NAMALWA (cell line): ENCODE data around the gene TAB2.
"Not testable (repeated sequence)": the region's sequence is repeated elsewhere in the genome, so short reads cannot be mapped to it uniquely, and the experiment has no call there.

Experiments used
- DNase-seq: peaks from one replicate; pipeline ENCODE4 v3.0.0-alpha.2; 2015; ENCODE audit warnings: low spot score

TAB2 gene

DNA sequence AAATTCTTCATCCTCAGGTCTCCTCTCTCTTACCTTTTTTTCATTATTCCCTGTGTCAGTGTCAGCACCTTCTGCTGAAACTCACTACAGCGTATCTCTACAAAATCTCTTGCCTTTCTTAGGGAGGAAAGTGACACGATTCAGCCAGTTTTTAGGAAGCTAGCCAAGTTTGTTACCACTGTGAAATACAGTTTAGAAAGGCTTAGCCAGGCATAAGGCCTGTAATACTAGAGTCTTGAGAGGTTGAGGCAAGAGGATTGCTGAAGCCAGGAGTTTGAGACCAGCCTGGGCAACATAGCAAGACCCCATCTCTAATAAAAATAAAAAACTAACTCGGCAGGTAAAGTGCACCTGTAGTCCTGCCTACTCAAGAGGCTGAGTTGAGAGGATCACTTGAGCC, 16.7 kb downstream of the TAB2 start:
- no peak for DNase-seq

DNA sequence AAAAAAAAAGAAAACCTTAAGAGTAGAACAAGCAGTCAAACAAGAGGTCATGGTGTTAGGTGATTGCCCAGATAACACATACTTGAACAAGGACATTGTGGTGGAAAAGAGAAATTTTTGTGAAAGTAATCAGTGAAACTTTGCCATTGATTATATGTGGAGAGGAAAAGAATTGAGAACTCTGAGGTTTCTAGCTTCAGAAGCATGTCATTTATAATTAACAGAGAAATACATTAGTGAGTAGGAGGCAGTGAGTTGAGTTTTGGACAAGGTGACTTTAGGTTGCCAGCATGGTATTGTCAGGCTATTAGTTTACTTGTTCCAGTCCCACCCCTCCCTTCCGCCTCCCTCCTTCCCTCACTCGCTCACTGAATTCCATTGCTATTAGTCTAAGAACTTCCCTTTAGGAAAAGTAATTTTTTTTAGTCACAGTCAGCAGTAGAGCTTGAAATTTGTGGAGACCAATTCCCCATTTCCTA, 17.2 kb downstream of the TAB2 start:
- no peak for DNase-seq

DNA sequence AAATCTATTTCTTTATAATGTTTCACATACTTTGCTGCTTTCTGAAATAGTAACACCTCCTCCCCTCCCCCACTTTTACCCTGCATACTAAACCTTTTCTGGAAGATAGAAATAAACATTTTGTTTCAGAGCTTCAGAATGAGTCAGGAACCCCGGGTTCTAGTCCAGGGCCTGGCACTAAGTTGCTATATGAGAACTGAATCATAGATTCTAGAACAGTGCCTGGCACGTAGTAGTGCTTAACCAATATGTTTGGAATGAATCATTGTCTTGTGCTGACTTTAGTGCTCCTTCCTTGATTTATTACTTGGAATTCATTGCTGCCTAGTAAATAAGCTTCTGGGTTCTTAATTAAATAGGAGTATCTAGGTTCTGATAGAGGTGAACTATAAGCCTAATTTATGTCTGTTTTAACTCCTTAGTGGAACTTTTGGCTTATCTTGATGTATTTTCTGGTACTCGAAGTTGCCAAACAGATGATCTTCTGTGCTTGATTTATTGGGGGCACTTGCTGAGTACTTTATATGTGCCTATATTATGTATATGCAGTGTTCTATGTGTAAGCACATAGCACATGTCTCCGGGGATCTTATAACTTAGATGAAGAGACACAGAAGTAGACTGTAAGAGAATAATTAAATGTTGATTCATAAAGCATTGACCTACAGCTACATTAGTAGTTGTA, 18.6 kb downstream of the TAB2 start:
- DNase-seq: no peak

DNA sequence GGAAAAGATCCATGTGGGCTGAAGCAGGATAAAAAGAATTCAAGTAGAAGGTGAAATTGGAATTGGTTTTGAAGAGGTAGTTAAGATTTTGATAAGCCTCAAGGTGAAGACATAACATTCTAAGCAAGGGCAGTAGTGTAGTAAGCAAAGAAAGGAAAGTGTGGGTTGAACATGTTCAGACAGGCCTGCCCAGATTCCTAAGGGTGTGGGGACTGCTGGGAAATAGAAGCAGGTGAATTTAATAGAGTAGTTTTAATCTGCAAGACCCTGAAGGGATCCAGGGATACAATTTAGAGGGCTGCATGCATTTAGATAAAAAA, 19.1 kb downstream of the TAB2 start:
- DNase-seq: no peak

DNA sequence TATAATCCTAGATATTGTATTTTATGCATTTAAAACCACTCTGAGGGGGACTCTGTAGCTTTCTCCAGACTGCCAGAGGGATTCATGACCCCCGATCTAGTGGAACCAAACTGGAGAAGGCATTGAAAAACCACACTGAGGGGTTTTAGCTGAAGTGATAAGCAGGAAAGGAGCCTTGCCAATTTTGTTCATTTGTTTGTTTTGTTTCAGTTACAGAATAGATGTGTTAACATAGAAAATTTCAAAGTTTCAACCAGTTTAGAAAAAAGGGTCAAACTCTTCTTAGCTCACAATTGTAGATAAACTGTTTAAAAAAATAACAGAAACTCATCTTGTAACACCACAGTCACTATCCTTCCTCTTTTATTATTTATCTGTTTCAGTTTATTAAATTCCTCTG, 19.8 kb downstream of the TAB2 start:
- DNase-seq: no peak

DNA sequence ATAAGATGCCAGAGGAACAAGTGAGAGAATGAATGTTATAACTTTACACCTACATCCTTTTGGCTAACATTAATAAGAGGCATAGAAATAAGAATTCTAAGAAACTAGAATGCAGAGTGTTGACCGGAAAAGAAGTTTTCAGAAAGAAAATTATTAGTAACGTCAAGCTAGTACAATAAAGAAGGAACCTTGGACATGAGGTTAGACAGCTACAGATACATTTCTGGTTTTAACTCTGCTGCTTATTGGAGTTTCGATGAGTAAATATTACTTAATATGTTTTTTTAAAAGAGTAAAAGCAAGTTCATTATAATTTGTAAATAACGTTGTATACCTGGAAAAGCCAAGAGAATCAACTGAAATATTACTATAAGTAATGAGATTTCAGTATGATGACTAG, 22.7 kb downstream of the TAB2 start:
- DNase-seq: no peak

DNA sequence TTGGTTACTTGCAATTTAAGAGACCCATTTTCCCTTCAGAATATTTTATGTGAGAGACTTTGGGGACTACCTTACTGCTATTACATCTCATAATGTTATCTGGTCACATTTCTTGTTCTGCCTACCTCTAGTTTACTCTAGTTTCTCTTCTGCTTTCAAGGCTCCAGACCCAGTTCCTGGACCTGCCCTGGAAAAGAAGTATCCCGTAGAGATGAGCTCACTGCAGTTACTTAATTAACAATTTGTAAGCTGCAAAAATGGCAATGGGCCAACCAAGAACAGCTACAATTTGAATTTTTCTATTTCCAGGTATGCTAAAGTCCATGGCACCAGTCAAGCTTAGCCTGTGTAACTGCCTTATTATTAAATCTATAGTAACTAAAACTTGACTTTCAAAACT, 25.0 kb downstream of the TAB2 start:
- peak; percentile 26 for DNase-seq

DNA sequence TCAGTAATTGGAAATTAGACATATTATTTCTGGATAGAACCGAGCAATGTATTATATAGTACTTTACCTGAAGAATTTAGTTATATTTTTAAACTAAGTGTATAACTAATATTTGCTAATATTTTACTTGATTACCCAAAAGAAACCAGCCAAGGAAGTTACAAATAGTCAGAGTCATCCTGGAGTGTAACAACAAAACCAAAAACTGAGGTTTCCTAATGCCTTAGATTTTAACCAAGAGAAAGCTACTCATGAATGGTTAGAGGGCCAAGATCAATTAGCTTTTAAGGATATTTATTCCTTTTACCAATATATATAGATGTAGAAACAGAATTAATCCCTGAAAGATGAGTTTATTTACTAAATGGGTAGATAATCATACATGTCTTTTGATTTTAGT, 26.0 kb downstream of the TAB2 start:
- no peak for DNase-seq

DNA sequence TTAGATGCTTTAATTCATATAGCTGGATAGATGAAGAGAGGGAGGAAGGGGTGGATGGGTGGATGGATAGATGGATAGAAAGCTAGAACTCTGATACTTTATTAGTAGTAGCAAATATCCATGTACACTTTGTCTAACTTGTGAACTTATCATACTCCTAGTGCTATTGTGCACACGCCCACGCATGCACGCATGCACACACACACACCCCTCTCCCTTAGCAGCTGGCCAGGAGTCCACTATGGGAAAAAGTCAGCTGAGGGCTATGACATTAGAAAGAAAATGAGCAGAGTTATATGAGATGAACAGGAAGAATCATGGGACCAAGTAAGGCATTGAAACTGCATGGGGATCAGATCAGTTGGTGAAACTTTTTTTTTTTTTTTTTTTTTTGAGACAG, 28.6 kb downstream of the TAB2 start:
- DNase-seq: no peak

DNA sequence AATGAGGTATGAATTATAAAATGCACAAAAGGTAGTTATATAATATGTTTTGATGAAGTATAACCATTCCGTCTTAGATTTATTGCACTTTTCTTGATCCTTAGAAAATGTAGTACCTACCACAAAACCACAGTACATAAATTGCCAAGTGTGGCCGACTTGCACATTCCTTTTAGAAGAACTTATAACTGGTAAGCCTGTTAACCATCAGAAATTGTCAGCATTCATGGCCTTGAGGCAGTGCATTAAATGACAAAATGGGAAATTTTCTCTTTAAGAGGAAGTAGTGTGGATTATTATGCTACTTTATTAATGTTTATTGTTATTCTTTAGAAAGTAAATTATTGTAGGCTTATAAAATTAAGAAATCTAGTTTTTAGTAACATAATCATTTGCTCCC, 29.6 kb downstream of the TAB2 start:
- DNase-seq: no peak

DNA sequence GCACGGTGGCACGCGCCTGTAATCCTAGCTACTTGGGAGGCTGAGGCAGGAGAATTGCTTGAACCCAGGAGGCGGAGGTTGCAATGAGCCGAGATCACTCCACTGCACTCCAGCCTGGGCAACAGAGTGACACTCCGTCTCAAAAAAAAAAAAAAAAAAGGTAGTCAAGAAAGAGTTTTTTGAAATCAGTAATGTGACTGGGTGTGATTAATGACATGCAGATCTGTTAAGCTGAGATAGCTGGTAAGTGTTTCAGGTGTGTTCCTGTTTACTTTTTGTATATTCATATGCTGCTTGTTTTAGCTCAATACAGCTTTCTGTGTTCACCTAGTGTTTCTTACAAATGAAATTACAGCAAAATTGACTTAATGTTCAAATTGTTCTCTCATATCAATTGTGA, 31.8 kb downstream of the TAB2 start:
- not testable (repeated sequence) for DNase-seq

DNA sequence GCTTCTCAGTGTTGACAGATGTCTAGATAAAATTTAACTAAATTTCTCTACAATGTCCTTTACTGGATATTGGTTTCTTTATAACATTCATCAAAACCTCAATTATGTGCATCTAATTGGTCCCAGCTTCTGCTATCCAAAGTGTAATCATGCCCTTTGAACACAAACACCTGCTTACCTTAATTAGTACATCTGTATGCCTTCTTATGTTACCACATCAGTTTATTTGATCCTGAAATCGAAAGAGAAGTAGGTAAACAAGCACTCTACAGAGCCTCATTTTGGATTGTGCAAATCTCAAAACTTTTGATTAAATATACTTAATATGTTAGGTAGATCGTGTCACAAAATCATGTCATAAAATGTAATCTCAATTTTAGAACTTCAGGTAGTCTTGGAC, 36.5 kb downstream of the TAB2 start:
- DNase-seq: no peak

DNA sequence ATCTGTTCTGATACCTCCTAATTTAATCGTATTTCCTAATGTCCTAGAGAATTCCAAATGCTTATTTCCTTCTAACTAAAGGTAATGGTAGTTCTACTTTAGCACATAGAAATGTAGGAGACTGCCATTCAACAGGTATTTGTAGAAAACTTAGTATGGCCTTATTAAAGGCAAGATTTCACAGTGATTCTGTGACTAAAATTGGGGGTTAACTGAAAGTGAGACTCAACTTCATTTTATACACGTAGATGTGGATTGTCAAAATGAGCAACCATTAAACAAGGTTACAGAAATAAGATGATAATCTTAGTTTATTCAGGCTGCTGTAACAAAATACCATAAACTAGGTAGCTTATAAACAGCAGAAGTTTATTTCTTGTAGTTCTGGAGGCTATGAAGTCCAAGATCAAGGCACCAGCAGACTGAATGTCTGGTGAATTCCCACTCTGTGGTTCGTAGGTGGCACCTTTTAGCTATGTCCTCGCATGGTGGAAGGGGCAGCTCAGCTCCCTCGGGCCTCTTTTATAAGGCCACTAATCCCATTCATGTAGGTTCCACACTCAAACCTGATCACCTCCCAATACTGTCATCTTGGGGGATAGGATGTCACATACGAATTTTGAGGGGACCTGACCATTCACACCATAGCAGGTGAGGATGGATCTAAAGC, 38.7 kb downstream of the TAB2 start:
- no peak for DNase-seq

DNA sequence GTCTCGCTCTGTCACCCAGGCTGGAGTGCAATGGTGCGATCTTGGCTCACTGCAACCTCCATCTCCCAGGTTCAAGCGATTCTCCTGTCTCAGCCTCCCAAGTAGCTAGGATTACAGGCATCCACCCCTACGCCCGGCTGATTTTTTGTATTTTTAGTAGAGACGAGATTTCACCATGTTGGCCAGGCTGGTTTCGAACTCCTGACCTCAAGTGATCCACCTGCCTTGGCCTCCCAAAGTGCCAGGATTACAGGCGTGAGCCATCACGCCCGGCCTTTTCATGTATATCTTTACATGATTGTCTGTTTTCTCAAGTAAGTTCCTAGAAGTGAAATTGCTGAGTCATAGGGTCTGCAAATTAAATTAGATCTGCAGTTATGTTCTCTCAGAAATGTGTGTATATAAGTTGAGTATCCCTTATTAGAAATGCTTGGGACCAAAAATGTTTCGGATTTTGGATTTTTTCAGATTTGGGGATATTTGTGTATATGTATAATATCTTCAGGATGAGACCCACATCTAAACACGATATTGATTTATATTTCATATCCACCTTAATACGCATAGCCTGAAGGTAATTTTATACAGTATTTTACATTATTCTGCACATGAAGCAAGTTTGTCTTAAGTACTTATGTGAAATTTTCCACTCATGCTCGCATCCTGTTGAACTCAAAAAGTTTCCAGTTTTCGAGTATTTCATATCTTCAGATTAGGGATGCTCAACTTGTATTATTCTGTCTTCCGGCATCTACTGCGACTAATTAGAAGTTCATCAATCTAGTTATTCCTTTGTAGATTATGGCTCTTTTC, 40.4 kb downstream of the TAB2 start:
- DNase-seq: no peak

DNA sequence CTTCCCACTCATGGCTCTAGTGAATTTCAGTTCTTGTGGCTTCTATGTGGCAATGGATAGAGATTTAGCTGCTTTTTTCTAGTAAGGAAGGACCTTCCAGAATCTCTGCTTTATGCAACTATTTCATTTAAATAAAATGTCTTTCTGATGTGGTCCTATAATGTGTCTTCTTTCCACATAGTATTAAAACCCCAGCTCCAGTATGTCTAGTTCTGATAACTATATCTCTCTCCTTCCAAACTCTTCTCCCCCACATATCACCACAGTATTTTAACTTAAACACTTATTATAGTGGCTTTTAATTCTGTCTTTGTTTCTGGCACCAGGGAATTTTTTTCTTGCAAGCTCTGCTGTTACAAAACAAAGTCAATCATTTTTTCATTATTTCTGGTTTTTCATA, 41.9 kb downstream of the TAB2 start:
- no peak for DNase-seq

DNA sequence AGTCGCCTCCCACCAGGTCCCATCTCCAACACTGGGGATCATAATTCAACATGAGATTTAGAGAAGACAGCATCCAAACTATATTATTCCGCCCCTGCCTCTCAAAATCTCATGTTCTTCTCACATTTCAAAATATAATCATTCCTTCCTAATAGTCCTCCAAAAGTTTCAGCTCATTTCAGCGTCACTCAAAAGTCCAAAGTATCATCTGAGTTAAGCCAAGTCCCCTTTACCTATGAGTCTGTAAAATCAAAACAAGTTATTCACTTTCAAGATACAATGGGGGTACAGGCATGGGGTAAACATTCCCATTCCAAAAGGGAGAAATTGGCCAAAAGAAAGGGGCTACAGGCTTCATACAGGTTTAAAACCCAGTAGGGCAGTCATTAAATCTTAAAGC, 43.0 kb downstream of the TAB2 start:
- no peak for DNase-seq

DNA sequence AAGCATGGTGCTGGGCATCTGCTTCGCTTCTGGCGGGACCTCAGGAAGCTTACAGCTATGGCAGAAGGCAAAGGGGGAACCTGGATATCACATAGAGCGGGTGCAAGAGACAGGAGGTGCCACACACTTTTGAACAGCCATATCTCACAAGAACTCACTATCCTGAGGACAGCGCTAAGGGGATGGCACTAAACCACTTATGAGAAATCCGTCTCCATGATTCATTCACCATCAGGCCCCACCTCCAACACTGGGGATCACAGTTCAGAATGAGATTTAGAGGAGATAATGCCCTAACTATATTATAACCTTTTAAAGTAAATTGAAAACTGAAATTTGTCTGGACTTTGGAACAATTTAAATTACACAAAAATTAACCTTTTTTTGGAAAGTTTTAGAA, 44.8 kb downstream of the TAB2 start:
- DNase-seq: no peak

DNA sequence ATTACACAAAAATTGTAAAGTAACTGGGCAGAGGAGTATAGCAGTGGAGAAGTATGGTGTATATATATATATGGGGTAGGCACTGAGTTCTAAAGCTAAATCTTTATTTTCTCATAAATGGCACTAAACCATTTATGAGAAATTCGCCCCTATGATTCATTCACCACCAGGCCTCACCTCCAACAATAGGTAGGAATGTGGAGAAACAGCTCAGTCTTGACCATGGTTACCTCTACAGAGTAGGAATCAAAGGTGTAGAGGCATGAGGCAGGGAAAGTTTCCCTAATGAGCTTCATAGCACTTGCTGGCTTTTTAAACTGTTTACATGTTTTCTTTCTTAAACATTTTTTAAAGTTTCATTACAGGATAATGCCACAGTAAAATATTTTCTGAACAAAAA, 45.6 kb downstream of the TAB2 start:
- DNase-seq: no peak

DNA sequence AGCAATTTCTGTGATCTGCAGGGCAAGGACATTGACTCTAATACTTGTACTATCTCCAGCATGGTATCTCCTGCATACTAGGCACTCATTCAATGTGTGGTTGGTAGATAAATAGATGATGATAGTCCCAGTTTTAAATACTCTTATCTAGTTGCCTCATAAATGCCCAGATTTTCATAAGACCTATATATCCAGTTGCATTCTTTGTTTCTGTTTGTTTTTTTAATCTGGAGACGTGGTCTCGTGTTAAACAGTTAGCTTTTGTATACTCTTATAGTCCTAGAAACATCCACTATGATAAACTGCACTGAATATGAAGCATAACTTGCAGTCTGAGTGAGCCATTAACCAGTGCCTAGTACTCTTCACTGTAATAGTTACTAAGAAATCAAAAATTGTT, 47.0 kb downstream of the TAB2 start:
- no peak for DNase-seq

DNA sequence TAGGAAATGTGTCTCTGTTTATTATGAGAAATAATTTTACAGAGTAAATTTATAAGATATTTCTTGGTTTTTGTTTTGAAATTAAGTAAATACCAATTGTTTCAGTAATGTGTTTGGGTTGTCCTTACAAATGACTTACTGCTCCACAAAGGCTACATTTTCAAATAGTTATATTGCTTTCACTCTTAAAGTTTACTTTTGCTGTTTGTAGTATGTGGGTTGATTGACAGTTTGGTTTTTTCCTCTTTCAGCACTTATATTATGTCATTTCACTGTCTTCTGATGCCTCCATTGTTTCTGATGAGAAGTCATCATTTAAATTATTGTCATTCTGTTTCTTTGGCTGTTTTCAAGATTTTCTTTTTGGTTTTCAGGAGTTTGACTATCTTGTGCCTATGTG, 47.7 kb downstream of the TAB2 start:
- DNase-seq: no peak

DNA sequence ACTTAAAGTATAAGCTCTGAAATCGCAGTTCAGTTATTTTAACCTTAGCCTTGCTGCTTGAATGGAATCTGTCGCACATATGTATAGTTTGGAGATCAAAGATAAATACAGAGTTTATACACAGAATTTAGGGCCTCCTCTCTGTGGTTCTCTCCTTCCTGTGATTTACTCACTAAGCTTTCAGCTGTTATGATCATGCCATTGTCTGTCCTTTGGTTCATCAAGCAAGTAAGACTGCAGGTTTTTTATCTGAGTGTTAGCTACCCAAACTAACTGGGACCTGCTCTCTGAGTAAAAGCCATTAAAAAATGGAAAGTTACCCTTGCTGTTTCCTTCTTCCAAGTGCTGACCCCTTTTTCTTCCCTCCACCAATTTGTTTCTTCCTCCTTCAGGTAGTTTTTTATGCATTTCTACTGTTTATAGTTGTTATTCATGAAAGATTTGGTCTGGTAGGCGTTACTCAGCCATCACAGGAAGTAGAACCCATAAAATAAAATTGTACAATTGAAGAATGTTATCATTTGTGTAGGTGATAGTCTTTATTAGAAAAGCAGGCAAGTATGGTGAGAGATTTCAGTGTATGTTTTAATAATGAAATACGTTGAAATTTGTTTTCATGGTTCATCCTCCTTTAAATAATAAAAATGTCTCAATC, 48.9 kb downstream of the TAB2 start:
- no peak for DNase-seq

DNA sequence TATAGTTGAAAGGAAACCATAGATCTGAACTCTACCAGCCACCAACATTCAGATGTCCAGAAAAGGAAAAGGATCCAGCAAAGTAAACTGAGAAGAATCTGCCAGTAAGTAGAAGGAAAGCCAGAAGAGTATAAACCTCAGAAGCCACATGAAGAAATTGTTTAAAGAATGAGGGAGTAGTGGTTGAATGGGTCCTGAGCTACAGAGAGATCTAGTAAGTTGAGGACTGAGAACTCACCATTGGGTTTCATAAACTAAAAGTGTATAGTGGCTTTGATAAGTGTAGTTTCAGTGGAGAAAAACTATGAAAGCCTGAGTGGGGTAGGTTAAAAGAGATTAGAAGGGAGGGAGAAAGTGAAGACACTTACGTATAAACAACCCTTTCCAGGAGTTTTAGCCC, 50.6 kb downstream of the TAB2 start:
- DNase-seq: no peak

DNA sequence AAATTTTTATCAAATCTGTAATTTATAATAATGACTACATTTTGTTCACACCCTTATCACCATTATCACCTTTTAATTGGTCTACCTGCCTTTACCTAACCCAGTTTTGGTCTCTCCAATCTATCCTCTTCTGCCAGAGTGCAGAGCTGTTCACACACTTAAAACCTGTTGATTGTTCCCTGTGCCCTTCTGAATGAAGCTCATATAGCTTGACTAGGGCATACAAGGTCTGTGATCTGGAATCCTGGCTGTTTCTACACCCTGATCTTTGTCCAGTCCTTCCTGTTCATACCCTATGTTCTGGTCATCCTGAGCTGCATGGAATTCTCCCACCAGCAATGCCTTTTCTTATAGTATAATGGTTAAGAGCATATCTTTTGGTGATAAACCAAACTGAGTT, 53.6 kb downstream of the TAB2 start:
- DNase-seq: peak; percentile 12
